NCI-H2171 treated with DMSO at 0.1 percent for 48 hours (cell line): ENCODE data around the gene ANXA4.
"Not testable (repeated sequence)": the region's sequence is repeated elsewhere in the genome, so short reads cannot be mapped to it uniquely, and the experiment has no call there.

ENCODE experiments used
- DNase-seq: peaks from one replicate; lab custom pipeline; 2025; lab: John Stamatoyannopoulos, UW

Gene ANXA4

DNA sequence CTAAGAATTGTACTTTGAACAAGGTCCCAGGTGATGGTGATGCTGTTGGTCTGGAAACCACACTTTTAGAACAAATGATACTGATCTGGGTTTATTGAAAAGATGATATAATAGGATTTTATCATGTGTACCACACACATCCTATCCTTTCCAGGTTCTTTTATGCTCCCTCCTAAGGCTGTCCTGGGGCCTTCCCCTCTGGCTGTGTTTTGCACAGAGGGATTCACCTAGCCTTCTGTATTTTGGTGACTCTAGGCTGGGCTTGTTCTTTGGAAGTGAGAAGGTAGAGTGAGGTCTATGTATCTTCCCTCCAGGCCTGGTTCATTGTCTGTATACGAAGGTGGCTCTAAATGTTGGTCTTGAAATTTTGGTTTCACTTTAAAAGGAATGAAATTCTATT, 12.7 kb downstream of the ANXA4 start:
- DNase-seq, result no peak

DNA sequence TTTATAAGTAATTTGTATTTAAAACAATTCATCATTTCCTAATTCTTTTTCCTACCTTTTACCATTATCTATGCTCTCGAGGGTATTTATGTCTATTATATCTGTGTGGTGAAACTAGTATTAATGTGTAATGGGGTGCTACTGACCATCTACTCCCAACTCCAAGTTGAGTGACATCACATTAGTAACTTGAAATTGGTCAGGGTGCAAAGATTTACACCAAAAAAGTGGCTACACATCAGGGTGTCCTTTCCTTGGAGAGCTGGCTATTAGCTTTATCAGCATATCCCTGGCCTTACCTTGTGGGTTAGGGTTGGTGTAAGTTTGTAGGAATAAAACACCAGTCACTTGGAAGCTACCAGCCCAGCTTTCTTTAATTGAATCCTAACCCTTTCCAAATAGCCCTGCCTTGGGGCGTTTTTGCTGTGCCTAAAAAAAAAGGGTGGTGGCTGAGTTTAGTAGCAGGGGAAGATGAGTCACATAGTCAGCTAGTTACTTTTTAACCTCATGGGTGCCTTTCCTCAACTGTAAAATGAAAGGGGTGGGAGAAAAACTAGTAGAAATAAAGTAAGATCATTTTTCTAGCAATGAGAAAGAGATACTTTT, 14.0 kb downstream of the ANXA4 start:
- DNase-seq, result no peak

DNA sequence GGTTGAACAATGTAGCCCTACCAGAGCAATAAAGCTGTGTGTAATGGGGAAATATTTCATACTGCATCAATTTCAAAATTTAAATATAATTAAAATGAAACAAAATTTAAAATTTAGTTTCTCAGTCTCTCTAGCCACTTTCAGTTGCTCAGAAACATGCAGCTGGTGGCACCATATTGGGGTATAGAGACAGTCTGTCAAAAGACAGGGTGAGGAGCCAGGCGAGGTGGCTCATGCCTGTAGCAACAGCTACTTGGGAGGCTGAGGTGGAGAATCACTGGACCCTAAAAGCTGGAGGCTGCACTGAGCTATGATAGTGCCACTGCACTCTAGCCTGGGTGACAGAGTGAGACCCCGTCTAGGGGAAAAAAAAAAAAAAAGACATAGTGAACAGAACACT, 20.1 kb downstream of the ANXA4 start:
- DNase-seq, result no peak

DNA sequence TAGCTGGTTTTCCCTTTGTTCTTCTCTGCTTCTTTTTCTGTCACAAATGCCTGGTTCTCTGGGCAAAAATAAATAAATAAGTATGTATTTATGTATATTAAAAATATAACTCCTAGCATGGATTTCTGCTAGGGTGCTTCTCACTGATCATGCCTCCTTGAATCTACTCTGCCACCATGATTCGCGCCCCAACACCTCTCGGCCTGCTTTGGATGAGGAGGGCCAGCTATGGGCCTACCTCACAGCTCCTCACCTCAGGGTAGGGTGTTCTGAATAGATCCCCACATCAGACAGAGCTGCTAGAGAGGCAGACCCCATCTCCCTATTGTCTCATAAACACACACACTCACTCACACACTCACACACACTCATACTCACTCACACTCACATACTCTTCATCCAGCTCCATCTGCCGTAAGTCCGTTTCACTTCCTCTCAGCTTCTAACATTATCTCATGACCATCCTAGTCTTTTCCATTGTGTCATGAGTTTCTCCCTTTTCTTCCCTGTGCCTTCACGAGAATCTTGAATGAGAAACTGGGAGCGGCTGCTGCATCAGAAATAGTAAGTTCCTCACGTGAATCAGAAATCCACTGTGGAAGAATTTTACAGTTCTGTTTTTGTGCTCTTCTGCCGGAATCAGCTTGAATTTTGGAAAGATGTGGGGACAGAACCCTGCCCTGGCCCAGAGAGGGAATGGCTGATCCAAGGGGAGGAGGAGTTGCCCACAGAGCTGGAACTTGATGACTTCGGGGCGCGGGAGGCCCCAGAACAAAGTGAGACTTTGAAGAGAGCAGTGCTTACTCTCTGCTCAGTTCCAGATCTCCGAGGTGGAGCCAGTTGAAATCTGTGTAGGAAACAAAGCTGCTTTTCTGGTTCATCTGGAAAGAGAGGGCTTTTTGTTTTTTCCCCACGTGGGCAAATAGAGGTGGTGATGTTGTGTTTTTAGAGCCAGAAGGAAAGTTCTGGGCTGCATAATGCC, 20.9 kb downstream of the ANXA4 start:
- no peak for DNase-seq

DNA sequence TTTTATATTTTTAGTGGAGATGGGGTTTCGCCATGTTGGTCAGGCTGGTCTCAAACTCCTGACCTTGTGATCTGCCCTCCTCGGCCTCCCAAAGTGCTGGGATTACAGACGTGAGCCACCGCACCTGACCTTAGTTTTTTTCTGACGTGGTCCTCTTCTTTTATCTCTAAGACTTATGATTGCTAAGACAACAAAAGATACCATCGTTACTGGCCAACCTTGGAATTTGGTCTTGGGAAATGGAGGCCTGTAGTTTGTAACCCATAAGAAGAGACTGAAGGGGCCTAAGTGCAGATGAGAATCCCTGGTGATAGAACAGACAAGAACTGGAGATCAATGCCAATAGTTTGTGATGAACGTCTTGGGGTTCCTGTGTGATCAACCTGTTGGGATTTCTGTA, 21.9 kb downstream of the ANXA4 start:
- not testable (repeated sequence) for DNase-seq

DNA sequence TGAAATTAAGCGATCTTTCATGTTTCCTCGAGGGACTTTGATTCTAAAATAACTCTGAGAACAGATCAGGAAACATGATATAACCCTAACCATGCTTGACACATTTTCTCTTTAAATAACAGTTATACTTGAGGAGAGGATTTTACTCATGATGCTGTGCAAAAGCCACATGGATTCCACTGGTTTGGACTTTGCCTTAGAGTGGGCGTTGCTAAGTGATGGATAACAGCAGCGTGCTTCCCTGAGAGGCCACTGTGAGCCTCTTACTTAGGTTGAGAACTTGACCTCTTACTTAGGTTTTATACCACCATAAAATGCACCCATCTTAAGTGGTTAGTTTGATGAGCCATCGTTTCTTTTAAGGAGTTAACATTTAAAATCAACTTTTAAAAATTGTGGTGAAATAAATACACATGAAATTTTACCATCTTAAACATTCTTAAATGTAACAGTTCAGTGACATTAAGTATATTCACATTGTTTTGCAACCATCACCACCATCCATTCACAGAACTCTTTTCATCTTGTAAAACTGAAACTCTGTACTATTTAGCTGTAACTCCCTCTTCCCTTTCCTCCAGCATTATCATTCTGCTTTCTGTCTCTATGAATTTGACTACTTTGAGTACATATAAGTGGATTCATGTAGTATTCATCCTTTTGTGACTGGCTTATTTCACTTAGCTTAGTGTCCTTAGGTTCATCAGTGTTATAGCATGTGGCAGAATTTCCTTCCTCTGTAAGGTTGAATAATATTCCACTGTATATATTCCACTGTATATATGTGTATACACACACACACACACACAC, 22.6 kb downstream of the ANXA4 start:
- no peak for DNase-seq

DNA sequence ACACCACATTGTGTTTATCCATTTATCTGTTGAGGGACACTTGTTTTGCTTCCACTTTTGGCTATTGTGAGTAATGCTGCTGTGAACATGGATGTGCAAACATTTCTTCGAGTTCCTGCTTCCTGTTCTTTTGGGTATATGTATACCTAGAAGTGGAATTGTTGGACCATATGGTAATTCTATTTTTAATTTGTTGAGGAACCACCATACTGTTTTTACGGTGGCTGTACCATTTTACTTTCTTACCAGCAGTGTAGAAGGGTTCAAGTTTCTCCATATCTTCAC, 23.1 kb downstream of the ANXA4 start:
- no peak for DNase-seq

DNA sequence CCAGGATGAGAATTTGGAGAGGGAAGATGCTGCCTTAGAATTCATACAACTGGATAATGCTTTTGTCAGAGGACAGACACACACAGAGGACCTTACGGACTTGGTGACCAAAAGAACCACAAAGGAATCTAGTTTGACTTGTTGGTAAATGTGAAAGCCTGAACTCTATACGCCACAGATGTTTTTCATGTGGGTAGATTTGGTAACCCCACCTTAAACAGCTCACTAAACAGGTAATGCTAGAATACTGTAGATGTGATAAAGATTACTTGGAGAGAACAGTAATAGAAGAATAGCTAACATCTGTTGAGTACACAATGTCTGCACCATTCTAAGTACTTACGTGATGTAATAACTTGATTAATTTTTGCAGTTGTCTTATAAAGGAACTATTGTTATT, 24.1 kb downstream of the ANXA4 start:
- no peak for DNase-seq

DNA sequence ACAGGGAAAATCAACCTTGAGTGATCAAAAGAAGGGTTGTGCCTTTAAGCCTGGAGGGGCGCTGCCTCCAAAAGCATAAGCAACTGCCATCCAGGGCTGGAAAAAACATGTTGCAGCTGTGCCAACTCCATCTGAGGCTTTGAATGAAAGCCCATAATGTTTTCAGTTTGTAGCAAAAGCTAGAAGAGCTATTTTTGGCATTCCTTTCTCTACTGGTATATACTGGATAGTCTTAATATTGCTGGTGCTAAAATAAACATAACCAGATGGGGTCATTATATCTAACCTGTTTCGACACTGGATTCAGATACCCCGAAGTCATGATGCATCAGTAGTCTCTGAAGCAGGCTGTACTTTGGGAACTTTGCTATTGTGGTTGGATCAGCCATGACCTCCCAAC, 25.1 kb downstream of the ANXA4 start:
- no peak for DNase-seq

DNA sequence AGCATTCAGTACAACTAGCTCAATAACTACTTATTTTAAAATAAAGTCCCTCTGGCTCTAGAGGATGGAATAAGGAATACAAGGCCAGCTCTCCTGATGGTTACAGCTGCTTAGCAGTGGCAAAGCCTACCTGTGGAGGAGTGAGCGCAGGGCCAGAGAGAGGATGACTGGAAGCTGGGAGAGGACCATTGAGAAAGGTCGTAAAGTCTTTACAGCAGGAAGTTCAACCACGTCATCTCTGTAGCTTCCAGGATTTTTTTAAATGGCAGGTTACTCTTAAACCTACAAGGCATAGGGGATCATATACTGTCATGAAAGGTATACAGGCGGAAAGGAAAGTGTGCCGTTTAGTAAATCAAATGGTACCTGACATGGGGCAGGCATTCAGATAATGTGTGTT, 26.3 kb downstream of the ANXA4 start:
- no peak for DNase-seq

DNA sequence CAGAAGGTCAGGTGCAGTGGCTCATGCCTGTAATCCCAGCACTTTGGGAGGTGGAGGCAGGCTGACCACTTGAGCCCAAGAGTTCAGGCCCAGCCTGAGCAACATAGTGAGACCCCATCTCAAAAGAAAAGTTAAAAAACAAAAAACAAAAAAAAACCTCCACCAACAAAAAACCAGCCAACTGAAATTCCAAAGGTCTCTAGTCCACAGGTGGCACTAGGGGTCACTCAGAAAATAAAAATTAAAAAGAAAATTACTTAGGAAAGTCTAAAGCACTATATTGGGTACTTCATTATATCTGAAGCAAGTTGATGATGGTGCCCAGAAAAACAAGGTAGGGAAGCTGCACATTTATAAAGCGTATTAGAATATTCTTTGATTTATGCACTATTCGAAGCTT, 26.9 kb downstream of the ANXA4 start:
- no peak for DNase-seq

DNA sequence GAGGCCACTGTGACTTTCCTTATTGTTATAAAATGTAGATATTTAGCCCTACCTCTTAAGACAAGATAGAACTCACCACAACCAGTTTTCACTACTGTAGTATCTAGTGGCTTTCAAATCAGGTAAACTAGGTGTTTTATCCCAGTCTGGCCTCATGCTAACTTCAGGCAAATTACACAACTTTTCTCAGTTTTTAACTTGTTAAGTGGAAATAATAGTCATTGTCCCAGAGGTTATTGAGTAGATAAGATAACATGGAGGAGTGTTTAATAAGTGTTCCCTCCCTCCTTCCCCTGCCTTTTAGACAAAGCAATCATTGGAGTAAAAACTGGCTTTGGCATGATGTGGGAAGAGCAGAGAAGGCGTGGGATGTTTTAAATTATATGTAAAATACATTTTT, 27.3 kb downstream of the ANXA4 start:
- DNase-seq, result no peak

DNA sequence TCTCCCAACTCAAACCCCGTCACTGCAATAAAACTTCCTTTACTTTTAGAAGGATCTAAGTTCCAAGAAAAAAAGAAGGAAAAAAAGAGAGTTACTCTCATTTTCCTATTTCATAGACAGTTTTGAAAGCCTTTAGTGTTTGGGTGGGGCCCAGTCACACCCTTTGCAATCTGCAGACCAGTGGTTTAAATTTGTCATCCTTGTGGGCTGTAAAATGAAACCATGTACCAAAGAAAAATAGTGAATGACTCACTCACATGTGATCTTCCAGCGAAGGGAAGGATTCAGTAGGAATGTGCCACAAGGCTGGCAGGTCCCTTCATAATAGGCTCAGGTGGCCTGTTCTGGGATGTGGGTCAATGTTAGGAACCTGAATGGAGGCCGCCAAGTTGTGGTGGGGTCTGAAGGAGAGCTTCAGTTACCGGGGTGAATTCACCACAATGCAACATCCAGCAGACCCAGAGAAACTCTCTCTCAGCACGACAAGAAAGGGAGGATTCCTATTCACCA, 28.3 kb downstream of the ANXA4 start:
- peak; percentile 22 for DNase-seq

DNA sequence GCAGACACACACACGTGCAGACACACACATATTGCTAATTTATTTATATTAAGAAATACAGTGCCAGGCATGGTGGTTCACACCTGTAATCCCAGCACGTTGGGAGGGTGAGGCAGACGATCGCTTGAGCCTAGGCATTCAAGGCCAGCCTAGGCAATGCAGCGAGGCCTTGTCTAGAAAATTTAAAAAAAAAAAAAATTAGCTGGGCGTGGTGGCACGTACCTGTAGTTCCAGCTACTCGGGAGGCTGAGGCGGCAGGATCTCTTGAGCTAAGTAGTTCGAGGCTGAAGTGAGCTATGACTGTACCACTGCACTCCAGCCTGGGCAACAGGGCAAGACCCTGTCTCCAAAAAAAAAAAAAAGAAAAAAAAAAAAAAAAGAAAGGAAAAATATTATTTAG, 28.8 kb downstream of the ANXA4 start:
- DNase-seq, result no peak

DNA sequence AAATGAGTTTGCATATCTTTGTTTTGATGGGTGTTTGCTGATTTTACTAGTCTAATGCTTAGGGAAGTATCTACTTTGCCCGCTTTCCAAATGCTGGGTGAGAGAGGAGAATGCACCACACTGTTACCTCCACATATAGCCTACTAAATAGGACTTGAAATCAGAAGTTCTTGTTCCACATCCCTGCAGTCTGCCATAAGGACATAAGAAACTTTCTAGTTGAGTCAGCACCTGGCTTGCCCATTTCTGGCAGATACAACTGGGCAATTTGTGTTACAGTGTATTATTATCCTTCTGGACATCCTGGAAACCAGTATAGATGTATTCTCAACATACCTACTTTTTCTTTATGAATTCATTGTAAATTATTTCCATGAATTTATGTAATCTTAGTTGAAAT, 29.5 kb downstream of the ANXA4 start:
- DNase-seq, result no peak

DNA sequence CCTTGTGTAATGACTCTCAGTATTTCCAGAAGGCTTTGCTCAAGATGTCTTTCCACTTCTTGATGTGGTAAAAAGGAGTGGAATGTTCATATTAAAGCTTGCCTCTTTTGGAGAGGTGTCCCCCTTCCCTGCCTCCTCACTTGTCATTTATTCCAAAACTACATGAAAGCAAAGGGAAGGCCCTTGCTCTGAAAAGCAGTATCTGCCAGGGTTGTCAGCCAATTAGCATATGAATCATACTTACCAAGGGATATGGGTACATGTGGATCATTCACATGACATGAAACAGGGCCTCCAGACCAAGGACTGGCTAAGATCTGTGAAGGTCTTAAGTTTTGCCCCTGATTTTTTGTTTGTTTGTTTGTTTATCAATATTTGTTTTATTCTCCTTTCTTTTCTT, 31.3 kb downstream of the ANXA4 start:
- no peak for DNase-seq

DNA sequence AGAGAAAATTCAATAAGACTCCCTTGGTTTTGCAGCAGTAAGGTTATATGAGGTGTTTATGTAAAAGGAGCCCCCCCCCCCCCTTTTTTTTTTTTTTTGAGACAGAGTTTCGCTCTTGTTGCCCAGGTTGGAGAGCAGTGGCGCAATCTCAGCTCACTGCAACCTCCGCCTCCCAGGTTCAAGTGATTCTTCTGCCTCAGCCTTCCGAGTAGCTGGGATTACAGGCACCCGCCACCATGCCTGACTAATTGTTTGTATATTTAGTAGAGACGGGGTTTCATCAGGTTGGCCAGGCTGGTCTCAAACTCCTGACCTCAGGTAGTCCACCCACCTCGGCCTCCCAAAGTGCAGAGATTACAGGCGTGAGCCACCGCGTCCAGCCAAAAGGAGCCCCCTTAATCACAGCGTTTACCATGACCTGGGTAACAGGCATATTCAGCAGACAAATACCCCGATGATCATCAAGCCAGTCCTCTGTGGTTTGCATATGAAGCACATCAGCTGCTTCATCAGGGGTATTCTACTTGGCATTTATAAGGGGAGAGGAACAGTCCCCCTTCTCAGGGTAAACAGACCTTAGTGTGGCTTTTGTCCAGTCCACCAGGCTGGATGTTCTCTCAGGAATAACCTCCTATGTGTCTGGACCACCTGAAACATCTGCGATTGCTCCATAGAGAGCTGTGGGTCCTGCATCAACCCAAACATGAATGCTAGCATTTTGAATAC, 32.5 kb downstream of the ANXA4 start:
- DNase-seq, result not testable (repeated sequence)

DNA sequence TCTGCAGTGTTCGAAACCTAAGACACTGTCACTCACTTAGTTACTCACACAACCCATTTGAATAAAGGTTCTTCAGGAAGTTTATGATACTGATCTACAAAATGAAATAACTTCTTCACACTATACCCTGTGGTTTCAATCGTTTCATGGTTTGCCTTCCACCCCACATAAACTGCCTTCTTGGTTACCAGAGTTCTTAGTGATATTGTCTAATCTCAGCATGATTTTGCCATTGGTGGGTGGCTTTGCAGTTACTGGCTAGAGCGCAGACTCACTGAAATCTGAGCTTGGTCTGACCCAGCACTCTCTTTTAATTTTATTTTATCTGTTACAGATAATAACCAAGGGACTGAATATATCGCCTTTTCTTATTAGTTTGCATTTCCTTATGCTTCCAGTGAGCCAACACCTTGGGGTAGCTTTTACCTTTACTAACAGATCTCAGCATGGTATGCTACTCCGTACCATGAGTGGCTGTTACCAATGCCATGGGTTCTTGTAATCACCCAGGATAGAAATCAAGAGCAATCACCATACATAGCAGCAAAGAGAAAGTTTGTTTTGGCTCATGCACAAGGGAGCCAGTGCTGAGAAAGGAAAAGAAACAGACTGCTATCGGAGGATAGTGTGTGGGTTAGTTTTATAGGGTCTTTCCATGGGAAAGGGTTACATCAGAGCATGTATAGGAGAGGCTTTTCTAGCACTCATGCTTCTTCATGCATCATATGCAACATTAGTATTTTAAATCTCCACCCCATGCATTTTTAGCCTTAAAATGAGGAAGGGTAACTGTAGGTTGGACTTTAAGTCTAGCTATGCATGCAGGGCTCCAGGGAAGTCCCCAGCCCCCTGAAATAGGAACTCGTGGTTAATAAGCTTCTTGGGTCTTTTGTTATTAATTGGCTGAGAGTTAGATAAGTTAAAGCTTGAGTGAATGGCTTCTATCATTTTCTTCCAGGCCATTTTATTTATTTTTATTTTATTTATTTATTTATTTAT, 33.3 kb downstream of the ANXA4 start:
- DNase-seq, result no peak

DNA sequence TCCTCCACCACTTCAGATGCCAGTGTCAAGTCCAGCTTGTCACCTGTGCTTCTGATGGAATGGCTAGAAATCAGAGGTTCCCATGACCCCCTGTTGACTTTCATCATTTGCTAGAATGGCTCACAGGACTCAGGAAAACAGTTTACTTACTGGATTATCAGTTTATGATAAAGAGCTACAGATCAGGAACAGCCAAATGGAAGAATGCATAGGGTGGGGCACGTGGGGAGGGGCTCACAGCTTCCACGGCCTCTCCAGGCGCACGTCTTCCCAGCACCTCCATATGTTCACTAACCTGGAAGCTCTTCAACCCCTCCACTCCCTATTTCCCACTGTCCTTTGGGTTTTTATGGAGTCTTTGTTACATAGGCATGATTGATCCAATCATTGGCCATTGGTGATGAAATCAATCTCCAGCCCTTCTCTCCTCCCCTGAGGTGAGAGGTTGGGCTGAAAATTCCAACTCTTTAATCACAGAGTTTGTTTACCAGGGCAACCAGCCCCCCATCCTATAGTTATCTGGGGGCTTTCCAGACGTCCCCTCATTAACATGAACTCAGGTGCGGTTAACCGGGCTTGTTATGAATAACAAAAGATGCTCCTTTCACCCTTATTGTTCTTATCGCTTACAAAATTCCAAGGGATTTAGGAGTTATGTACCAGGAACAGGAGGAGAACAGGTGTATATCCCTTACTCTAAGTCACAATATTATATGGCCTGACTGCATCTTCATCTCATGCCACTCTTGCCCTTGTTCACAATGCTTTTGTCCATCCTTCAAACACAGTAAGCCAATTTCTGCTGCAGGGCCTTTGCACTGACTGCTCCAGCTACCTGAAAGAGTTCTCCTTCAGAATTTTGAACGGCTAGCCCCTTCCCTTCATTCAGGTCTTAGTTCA, 35.2 kb downstream of the ANXA4 start:
- no peak for DNase-seq

DNA sequence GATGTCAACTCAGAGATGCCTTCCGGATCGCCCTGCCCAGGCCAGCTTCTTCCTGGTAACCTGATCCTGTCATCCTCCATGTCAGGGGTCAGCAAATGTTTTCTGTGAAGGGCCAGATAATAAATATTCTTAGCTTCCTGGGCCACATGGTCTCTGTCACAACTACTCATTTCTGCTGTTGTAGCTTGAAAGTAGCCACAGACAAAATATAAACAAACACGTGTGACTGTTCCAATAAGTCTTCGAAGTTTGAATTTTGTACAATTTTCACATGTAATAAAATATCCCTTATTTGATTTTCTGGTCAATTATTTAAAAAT, 35.8 kb downstream of the ANXA4 start:
- DNase-seq, result no peak
